WERI-Rb-1 (cell line): ENCODE measurements around the gene CTSL.

Experiments
- DNase-seq: peaks from one replicate; pipeline ENCODE4 v3.0.0-alpha.2; 2020
- H3K27ac ChIP-seq: fragments of 250-450 bp; sonication (Bioruptor Pico); 2 replicates; pipeline ENCODE4 v1.5.1; 2020; ENCODE audit warnings: mild to moderate bottlenecking, moderate library complexity
- H3K27me3 ChIP-seq: fragments of 250-450 bp; sonication (Bioruptor Pico); 2 replicates; pipeline ENCODE4 v1.5.1; 2021; ENCODE audit warnings: mild to moderate bottlenecking, low read depth, moderate library complexity; ENCODE audit not compliant: insufficient read depth, severe bottlenecking
- H3K36me3 ChIP-seq: fragments of 250-450 bp; sonication (Bioruptor Pico); 2 replicates; pipeline ENCODE4 v1.5.1; 2020; ENCODE audit warnings: mild to moderate bottlenecking, moderate library complexity
- H3K4me3 ChIP-seq: 2 replicates; pipeline ENCODE4 v1.5.1; 2011; ENCODE audit warnings: low read depth, mild to moderate bottlenecking, control low read depth, low read length
- H3K9me3 ChIP-seq: fragments of 250-450 bp; sonication (Bioruptor Pico); 2 replicates; pipeline ENCODE4 v1.5.1; 2021; ENCODE audit warnings: mild to moderate bottlenecking, moderate library complexity; ENCODE audit not compliant: severe bottlenecking
- TF ChIP-seq, protein P1 (sequence below): IDR thresholded peaks from 2 replicates; pipeline ENCODE4 v1.5.1; 2011; ENCODE audit warnings: low read depth, mild to moderate bottlenecking, control low read depth, inconsistent platforms, low read length

Gene CTSL

GRCh38 chr9:87702921-87703320, 23.0 kb upstream of the CTSL start:
- peaks cover 38% of the 10 kb centered on the region for H3K36me3 ChIP-seq
- TF ChIP-seq, protein P1, sequence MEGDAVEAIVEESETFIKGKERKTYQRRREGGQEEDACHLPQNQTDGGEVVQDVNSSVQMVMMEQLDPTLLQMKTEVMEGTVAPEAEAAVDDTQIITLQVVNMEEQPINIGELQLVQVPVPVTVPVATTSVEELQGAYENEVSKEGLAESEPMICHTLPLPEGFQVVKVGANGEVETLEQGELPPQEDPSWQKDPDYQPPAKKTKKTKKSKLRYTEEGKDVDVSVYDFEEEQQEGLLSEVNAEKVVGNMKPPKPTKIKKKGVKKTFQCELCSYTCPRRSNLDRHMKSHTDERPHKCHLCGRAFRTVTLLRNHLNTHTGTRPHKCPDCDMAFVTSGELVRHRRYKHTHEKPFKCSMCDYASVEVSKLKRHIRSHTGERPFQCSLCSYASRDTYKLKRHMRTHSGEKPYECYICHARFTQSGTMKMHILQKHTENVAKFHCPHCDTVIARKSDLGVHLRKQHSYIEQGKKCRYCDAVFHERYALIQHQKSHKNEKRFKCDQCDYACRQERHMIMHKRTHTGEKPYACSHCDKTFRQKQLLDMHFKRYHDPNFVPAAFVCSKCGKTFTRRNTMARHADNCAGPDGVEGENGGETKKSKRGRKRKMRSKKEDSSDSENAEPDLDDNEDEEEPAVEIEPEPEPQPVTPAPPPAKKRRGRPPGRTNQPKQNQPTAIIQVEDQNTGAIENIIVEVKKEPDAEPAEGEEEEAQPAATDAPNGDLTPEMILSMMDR = no peak
- no peak for DNase-seq
- H3K4me3 ChIP-seq = no peak overlapping the region
- H3K27ac ChIP-seq = no peak overlapping the region
- no peaks in the 10 kb centered on the region for H3K9me3 ChIP-seq
- no peaks in the 10 kb centered on the region for H3K27me3 ChIP-seq

GRCh38 chr9:87703636-87704276, 22.2 kb upstream of the CTSL start:
- no peak overlapping the region for H3K4me3 ChIP-seq
- TF ChIP-seq, protein P1 = no peak
- H3K27me3 ChIP-seq = no peaks in the 10 kb centered on the region
- no peaks in the 10 kb centered on the region for H3K9me3 ChIP-seq
- H3K27ac ChIP-seq = no peak overlapping the region
- DNase-seq = no peak
- H3K36me3 ChIP-seq = peaks cover 38% of the 10 kb centered on the region

GRCh38 chr9:87704342-87704741, 21.6 kb upstream of the CTSL start:
- no peaks in the 10 kb centered on the region for H3K27me3 ChIP-seq
- TF ChIP-seq, protein P1 = no peak
- DNase-seq = no peak
- H3K36me3 ChIP-seq = peaks cover 34% of the 10 kb centered on the region
- no peak overlapping the region for H3K27ac ChIP-seq
- H3K9me3 ChIP-seq = no peaks in the 10 kb centered on the region
- H3K4me3 ChIP-seq = no peak overlapping the region

DNA sequence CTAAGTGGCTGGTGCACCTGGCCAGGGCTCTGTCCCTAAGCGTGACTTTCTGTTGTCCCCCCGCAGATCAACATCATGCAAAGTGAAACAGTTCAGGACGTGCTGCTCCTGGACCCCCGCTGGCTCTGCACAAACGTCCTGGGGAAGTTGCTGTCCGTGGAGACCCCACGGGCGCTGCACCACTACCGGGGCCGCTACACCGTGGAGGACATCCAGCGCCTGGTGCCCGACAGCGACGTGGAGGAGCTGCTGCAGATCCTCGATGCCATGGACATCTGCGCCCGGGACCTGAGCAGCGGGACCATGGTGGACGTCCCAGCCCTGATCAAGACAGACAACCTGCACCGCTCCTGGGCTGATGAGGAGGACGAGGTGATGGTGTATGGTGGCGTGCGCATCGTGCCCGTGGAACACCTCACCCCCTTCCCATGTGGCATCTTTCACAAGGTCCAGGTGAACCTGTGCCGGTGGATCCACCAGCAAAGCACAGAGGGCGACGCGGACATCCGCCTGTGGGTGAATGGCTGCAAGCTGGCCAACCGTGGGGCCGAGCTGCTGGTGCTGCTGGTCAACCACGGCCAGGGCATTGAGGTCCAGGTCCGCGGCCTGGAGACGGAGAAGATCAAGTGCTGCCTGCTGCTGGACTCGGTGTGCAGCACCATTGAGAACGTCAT, 19.7 kb upstream of the CTSL start:
- H3K4me3 ChIP-seq = no peak overlapping the region
- peaks cover 25% of the 10 kb centered on the region for H3K36me3 ChIP-seq
- H3K27ac ChIP-seq = no peak overlapping the region
- H3K9me3 ChIP-seq = no peaks in the 10 kb centered on the region
- no peak for DNase-seq
- TF ChIP-seq, protein P1 = no peak
- H3K27me3 ChIP-seq = no peaks in the 10 kb centered on the region

DNA sequence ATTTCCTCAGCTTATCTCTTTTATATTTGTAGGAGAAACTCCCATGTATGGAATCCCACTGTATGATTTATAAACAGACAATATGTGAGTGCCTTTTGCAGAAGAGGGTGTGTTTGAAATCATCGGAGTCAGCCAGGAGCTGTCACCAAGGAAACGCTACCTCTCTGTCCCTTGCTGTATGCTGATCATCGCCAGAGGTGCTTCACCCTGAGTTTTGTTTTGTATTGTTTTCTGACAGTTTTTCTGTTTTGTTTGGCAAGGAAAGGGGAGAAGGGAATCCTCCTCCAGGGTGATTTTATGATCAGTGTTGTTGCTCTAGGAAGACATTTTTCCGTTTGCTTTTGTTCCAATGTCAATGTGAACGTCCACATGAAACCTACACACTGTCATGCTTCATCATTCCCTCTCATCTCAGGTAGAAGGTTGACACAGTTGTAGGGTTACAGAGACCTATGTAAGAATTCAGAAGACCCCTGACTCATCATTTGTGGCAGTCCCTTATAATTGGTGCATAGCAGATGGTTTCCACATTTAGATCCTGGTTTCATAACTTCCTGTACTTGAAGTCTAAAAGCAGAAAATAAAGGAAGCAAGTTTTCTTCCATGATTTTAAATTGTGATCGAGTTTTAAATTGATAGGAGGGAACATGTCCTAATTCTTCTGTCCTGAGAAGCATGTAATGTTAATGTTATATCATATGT, 18.0 kb upstream of the CTSL start:
- DNase-seq = no peak
- no peak overlapping the region for H3K27ac ChIP-seq
- H3K9me3 ChIP-seq = no peaks in the 10 kb centered on the region
- peaks cover 25% of the 10 kb centered on the region for H3K36me3 ChIP-seq
- no peak overlapping the region for H3K4me3 ChIP-seq
- no peaks in the 10 kb centered on the region for H3K27me3 ChIP-seq
- TF ChIP-seq, protein P1 = no peak
